CD4-positive, alpha-beta T cell treated with Interleukin-2 at 100 ng/mL for 4 hours (primary cell): ENCODE measurements around the gene ROR2.

Experiments
- DNase-seq: peaks from one replicate; pipeline ENCODE4 v3.0.0-alpha.2; 2020; ENCODE audit warnings: low spot score

ROR2 gene

GRCh38 chr9:91771864-91772263, 178.2 kb downstream of the ROR2 start:
- DNase-seq, result no peak

GRCh38 chr9:91771027-91771426, 179.0 kb downstream of the ROR2 start:
- DNase-seq, result no peak

- no peak for DNase-seq
Measured at GRCh38 chr9:91770229-91770628, 179.8 kb downstream of the ROR2 start.

GRCh38 chr9:91768977-91769916, 180.8 kb downstream of the ROR2 start:
- no peak for DNase-seq

- DNase-seq, result no peak
Measured at GRCh38 chr9:91768507-91768906, 181.5 kb downstream of the ROR2 start.

GRCh38 chr9:91766315-91767069, 183.5 kb downstream of the ROR2 start:
- DNase-seq, result no peak

- no peak for DNase-seq
Measured at GRCh38 chr9:91765296-91765695, 184.7 kb downstream of the ROR2 start.

- DNase-seq, result no peak
Measured at GRCh38 chr9:91764661-91765060, 185.4 kb downstream of the ROR2 start.

- no peak for DNase-seq
Measured at GRCh38 chr9:91761362-91761761, 188.7 kb downstream of the ROR2 start.

- no peak for DNase-seq
Measured at GRCh38 chr9:91760906-91761305, 189.1 kb downstream of the ROR2 start.

GRCh38 chr9:91758491-91758981, 191.5 kb downstream of the ROR2 start:
- peak; percentile 10 for DNase-seq

- no peak for DNase-seq
Measured at GRCh38 chr9:91757782-91758181, 192.2 kb downstream of the ROR2 start.

- DNase-seq, result no peak
Measured at GRCh38 chr9:91756510-91756780, 193.6 kb downstream of the ROR2 start.

- DNase-seq, result no peak
Measured at GRCh38 chr9:91755761-91756509, 194.1 kb downstream of the ROR2 start.

- DNase-seq, result no peak
Measured at GRCh38 chr9:91753711-91754110, 196.3 kb downstream of the ROR2 start.

- no peak for DNase-seq
Measured at GRCh38 chr9:91751922-91752321, 198.1 kb downstream of the ROR2 start.

- no peak for DNase-seq
Measured at GRCh38 chr9:91750343-91750742, 199.7 kb downstream of the ROR2 start.

GRCh38 chr9:91746904-91747303, 203.1 kb downstream of the ROR2 start:
- DNase-seq, result no peak

GRCh38 chr9:91746357-91746756, 203.7 kb downstream of the ROR2 start:
- DNase-seq, result no peak

- no peak for DNase-seq
Measured at GRCh38 chr9:91744114-91744513, 205.9 kb downstream of the ROR2 start.

- no peak for DNase-seq
Measured at GRCh38 chr9:91741522-91741921, 208.5 kb downstream of the ROR2 start.

GRCh38 chr9:91740701-91741100, 209.3 kb downstream of the ROR2 start:
- no peak for DNase-seq
